Neural progenitor cell (in vitro differentiated cells): ENCODE measurements around the gene TRIL.

Experiments used
- EZH2phosphoT487 ChIP-seq: fragments of 200-600 bp; sonication (generic); IDR thresholded peaks from 2 replicates; pipeline ENCODE4 v1.6.1; 2017; ENCODE audit warnings: antibody characterized with exemption
- TF ChIP-seq, protein P1 (sequence below): fragments of 200-600 bp; sonication (generic); IDR thresholded peaks from 2 replicates; pipeline ENCODE4 v1.5.1; 2017; ENCODE audit warnings: antibody characterized with exemption, mild to moderate bottlenecking

DNA sequence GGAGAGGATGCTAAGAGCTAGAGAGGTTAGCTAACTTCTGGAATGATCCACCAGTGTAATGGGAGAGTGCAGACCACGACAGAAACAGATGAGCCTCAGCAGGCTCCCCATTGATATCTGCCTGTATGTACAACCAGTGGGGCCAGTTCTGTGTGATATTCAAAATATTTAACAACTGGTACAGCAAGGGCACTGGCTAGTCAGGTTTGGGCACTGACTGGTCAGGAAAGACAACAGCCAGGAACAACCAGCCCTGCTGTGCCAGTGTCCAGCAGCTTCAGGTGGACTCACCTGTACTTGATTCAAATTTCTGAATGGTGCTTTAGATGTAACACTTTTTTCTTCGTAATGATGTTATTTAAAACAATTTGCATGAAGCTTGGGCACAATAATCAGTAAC is 5.9 kb upstream of the TRIL start:
- TF ChIP-seq, protein P1, sequence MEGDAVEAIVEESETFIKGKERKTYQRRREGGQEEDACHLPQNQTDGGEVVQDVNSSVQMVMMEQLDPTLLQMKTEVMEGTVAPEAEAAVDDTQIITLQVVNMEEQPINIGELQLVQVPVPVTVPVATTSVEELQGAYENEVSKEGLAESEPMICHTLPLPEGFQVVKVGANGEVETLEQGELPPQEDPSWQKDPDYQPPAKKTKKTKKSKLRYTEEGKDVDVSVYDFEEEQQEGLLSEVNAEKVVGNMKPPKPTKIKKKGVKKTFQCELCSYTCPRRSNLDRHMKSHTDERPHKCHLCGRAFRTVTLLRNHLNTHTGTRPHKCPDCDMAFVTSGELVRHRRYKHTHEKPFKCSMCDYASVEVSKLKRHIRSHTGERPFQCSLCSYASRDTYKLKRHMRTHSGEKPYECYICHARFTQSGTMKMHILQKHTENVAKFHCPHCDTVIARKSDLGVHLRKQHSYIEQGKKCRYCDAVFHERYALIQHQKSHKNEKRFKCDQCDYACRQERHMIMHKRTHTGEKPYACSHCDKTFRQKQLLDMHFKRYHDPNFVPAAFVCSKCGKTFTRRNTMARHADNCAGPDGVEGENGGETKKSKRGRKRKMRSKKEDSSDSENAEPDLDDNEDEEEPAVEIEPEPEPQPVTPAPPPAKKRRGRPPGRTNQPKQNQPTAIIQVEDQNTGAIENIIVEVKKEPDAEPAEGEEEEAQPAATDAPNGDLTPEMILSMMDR: no peak
- no peak for TF ChIP-seq EZH2phosphoT487
